Measurements from ENCODE around the gene GPR27. TPM values are rescaled to one million over a fixed set of nuclear protein-coding genes. Genes with fewer than 3 reads are reported as not detected.

Gene GPR27
- total and polyA plus RNA-seq, 10 of the 15 experiments (the other 5 are each of a cell fraction or from before 2014, with no cell fraction given), result not detected

DNA sequence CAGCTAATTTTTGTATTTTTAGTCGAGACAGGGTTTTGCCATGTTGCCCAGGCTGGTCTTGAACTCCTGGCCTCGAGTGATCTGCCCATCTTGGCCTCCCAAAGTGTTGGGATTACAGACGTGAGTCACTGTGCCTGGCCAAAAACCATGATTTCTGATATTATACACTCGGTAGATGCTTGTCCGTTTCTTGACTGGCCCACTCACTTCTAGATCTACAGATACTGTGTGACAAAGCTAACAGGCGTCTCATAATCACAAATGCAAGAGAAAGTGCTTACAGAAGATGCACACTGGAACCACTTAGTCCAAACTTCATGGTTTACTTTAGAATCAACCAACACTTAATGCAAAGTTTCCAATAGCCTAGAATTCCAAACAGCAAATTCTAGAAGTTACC lies 22.9 kb downstream of the GPR27 start (continued):
- TF ChIP-seq FOS (IDR thresholded peaks at IDR 0.05; ENCODE audit: borderline replicate concordance, extremely low read depth, insufficient read length), result no peak
- no peak for TF ChIP-seq ESRRA (IDR thresholded peaks at IDR 0.05; ENCODE audit: low read length)
- TF ChIP-seq WRNIP1 (IDR thresholded peaks at IDR 0.05; ENCODE audit: borderline replicate concordance, low read depth, low read length), result no peak
- TF ChIP-seq BACH1 (IDR thresholded peaks at IDR 0.05; ENCODE audit: borderline replicate concordance), result no peak

- no peak overlapping the region for H3K4me2 ChIP-seq (ENCODE audit: control insufficient read depth, insufficient read depth)
- ChIA-PET POLR2A (no interaction called here), CTCF (no interaction called here), SMC1A (ENCODE audit: uncharacterized antibody, unreplicated experiment) (no interaction called here), RAD21 (ENCODE audit: unreplicated experiment) (no interaction called here)
- no TSS peak for BruUV-seq (replicated peaks)
- DNase-seq (ENCODE audit: low read depth, low spot score) (no peak), ATAC-seq (peak; percentile 22; the same call in 2 of the 3 replicates), FAIRE-seq (peak; percentile 38)
- no peaks in the 10 kb centered on the region for H3K9me3 ChIP-seq (replicated peaks; ENCODE audit: control insufficient read depth, insufficient read depth, low read length)
- H2AFZ ChIP-seq (ENCODE audit: control insufficient read depth, low read depth, low read length), result no peak overlapping the region
- intact Hi-C loops (cut with micrococcal nuclease; ENCODE audit: unreplicated experiment), result no loop called here
- no peaks in the 10 kb centered on the region for H3K79me2 ChIP-seq (ENCODE audit: control insufficient read depth, insufficient read depth, low read length)
- in situ Hi-C loops (cut with MboI), result no loop called here
- peaks cover 1 to 6% of the 10 kb centered on the region in 2 experiments; a peak in 3 of 4 replicates for H3K27me3 ChIP-seq (replicated peaks in 1 of 2; ENCODE audit: control insufficient read depth in 2 of 2, insufficient read depth in 2 of 2, low read length in 1 of 2)
- 2% methylated on average over 3 of the region's 3 CpGs for WGBS (ENCODE audit: insufficient coverage, insufficient replicate concordance, low lambda C conversion rate, missing lambda C conversion rate)
- H3K9ac ChIP-seq (ENCODE audit: control insufficient read depth, insufficient read depth, low read length), result no peak overlapping the region
- no peak overlapping the region for H3K27ac ChIP-seq (ENCODE audit: control insufficient read depth, insufficient read depth)
- no peaks in the 10 kb centered on the region for H4K20me1 ChIP-seq (ENCODE audit: control insufficient read depth, insufficient read depth)
- no peak overlapping the region for H3K4me3 ChIP-seq
- H3K4me1 ChIP-seq (ENCODE audit: control insufficient read depth, insufficient read depth, low read length), result no peaks in the 10 kb centered on the region
- no peak for TF ChIP-seq ELK1 (IDR thresholded peaks at IDR 0.05; ENCODE audit: low read depth, low read length)
- TF ChIP-seq, protein P1, sequence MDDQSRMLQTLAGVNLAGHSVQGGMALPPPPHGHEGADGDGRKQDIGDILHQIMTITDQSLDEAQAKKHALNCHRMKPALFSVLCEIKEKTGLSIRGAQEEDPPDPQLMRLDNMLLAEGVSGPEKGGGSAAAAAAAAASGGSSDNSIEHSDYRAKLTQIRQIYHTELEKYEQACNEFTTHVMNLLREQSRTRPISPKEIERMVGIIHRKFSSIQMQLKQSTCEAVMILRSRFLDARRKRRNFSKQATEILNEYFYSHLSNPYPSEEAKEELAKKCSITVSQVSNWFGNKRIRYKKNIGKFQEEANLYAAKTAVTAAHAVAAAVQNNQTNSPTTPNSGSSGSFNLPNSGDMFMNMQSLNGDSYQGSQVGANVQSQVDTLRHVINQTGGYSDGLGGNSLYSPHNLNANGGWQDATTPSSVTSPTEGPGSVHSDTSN (IDR thresholded peaks at IDR 0.05; ENCODE audit: insufficient replicate concordance, low read depth, low read length), result no peak
- TF ChIP-seq, protein P2, sequence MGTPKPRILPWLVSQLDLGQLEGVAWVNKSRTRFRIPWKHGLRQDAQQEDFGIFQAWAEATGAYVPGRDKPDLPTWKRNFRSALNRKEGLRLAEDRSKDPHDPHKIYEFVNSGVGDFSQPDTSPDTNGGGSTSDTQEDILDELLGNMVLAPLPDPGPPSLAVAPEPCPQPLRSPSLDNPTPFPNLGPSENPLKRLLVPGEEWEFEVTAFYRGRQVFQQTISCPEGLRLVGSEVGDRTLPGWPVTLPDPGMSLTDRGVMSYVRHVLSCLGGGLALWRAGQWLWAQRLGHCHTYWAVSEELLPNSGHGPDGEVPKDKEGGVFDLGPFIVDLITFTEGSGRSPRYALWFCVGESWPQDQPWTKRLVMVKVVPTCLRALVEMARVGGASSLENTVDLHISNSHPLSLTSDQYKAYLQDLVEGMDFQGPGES (IDR thresholded peaks at IDR 0.05), result no peak
- TF ChIP-seq, protein P3, sequence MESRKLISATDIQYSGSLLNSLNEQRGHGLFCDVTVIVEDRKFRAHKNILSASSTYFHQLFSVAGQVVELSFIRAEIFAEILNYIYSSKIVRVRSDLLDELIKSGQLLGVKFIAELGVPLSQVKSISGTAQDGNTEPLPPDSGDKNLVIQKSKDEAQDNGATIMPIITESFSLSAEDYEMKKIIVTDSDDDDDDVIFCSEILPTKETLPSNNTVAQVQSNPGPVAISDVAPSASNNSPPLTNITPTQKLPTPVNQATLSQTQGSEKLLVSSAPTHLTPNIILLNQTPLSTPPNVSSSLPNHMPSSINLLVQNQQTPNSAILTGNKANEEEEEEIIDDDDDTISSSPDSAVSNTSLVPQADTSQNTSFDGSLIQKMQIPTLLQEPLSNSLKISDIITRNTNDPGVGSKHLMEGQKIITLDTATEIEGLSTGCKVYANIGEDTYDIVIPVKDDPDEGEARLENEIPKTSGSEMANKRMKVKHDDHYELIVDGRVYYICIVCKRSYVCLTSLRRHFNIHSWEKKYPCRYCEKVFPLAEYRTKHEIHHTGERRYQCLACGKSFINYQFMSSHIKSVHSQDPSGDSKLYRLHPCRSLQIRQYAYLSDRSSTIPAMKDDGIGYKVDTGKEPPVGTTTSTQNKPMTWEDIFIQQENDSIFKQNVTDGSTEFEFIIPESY (IDR thresholded peaks at IDR 0.05), result no peak
- TF ChIP-seq, protein P4, sequence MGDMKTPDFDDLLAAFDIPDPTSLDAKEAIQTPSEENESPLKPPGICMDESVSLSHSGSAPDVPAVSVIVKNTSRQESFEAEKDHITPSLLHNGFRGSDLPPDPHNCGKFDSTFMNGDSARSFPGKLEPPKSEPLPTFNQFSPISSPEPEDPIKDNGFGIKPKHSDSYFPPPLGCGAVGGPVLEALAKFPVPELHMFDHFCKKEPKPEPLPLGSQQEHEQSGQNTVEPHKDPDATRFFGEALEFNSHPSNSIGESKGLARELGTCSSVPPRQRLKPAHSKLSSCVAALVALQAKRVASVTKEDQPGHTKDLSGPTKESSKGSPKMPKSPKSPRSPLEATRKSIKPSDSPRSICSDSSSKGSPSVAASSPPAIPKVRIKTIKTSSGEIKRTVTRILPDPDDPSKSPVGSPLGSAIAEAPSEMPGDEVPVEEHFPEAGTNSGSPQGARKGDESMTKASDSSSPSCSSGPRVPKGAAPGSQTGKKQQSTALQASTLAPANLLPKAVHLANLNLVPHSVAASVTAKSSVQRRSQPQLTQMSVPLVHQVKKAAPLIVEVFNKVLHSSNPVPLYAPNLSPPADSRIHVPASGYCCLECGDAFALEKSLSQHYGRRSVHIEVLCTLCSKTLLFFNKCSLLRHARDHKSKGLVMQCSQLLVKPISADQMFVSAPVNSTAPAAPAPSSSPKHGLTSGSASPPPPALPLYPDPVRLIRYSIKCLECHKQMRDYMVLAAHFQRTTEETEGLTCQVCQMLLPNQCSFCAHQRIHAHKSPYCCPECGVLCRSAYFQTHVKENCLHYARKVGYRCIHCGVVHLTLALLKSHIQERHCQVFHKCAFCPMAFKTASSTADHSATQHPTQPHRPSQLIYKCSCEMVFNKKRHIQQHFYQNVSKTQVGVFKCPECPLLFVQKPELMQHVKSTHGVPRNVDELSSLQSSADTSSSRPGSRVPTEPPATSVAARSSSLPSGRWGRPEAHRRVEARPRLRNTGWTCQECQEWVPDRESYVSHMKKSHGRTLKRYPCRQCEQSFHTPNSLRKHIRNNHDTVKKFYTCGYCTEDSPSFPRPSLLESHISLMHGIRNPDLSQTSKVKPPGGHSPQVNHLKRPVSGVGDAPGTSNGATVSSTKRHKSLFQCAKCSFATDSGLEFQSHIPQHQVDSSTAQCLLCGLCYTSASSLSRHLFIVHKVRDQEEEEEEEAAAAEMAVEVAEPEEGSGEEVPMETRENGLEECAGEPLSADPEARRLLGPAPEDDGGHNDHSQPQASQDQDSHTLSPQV (IDR thresholded peaks at IDR 0.05), result no peak
- TF ChIP-seq IKZF2 (IDR thresholded peaks at IDR 0.05), result no peak
- H3K36me3 ChIP-seq (ENCODE audit: control insufficient read depth in 2 of 2, insufficient read depth in 2 of 2, low read length in 1 of 2), result no peaks in the 10 kb centered on the region
Observed at GRCh38 chr3:71778353-71778752, 24.7 kb downstream of the GPR27 start.
